NCI-H524 treated with DMSO at 0.1 percent for 48 hours (cell line): ENCODE measurements around the gene KRT80.

Experiments used
- DNase-seq: peaks from one replicate; lab custom pipeline; 2025; lab: John Stamatoyannopoulos, UW

Gene KRT80

DNA sequence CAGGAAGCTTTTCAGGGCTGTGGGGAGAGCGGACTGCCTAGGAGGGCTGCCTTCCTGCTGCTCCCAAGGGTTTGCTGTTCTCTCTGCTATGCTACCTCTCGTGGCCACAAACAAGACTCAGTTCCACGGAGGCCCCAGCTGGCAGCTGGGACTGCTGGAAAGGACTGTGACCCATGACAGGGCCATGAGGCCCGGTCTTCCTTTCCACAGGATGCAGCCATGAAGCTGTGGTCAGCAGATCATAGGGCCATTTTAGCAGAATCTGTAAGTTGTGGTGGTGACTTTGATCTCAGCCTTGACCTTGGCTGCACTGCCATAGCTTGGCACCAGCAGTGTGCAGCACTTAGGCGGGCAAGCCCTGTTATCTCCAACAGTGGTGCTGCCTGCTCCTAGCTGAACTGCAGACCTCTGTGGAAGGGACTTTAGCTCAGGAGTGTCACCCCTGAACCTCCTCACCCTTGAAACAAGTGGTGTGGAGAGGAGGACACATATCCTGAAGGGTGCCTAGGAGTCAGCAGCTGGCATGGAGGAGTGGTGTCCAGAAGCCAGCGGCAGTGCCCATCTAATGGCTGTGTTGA is 12.3 kb downstream of the KRT80 start:
- DNase-seq = no peak

DNA sequence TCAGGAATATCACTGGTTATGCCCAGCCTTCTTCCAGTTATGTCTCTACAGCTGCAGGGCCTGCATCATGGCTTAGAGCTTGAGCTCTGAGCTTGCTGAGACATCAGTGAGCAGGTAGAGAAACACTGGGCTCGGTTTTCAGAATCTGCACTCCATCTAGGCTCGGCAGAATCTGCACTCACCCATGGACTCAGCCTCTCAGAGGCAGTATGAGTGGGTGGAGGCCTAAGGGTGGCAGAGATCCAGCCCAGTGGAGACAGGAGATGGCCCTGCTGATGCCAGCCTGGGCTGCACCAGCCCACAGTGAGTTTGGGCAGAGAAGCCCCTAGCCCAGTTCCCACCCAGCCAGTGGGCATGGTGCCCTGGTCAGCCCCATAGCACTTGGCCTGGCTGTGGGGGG is 12.8 kb downstream of the KRT80 start:
- no peak for DNase-seq

DNA sequence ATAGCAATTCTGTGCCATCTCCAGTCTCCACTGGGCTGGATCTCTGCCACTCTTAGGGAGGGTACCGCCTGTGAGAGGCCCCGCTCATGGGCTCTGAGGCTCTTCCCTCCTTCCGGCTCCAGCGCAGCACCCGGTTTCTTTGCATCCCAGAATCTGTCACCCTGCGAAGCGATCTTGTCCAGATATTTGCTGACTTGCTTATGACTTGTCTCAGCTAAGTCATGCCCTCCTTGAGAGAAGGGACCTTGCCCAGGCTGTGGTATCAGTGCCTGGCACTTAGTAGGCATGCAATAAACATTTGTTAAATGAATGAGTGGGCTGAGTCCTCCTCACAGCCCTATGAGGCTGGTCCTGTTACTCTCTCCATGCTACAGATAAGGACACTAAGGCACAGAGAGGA is 13.4 kb downstream of the KRT80 start:
- no peak for DNase-seq

DNA sequence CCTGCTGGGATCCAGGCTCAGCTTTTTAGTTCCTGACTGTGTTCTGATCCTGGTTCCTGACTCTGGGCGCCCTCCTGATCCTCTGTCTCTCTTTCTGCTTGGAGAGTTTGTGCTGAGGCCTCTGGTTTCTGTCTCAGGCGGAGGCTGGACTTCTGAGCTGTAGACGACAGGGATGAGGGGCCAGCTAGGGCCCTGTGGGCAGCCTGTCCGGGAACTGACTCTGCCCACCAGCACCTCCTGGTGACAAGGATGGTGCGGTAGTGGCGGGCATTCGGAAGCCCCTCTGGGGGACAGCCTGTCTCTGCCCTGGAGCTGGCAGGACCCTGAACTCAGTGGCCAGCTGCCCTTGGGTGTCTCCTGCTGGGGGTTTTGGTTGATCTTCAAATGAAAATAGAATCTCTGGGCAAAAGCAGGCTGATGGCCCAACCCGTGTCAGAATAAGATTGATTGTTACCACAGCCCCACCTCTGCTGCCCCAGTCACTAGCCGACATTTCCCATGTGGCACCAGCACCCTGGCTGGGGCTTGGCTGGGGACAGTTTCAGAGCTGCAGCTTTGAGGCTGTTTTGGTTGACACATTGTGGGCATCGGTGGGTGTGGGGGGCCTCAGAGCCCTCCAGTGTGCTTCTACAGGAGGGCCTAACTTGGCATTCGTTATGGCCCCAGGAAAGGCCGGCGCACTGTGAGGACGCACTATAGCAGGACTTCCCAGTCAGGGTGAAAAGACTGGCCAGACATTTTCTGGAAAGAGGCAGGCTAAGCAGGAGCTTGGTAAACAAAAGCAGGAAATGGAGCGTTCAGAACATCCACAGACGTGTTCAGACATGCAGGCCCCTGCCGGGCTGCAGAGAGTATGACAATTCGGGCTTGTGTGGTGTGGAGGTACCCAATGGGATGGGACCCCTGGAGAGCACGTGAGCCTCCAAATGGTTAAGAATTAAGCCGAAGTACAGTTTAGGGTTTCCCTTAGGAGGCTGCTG is 16.2 kb downstream of the KRT80 start:
- DNase-seq = no peak

DNA sequence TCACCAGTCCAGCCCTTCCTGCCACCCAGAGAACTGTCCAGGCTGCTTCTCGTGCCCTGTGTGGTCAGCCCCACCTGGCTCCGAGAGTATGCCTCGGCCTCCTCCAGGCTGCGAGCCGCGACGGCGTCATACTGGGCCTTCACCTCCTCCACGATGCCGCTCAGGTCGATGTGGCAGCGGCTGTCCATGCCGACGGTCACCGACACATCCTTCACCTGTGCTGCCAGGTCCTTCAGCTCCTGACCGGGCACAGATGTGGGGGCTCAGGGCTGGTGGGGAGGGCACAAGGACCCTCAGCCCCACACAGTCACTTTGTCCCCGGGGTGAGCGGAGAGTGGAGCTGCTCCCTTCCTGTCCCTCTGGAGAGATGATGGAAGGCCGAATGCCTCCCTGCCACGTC is 18.3 kb downstream of the KRT80 start:
- no peak for DNase-seq

DNA sequence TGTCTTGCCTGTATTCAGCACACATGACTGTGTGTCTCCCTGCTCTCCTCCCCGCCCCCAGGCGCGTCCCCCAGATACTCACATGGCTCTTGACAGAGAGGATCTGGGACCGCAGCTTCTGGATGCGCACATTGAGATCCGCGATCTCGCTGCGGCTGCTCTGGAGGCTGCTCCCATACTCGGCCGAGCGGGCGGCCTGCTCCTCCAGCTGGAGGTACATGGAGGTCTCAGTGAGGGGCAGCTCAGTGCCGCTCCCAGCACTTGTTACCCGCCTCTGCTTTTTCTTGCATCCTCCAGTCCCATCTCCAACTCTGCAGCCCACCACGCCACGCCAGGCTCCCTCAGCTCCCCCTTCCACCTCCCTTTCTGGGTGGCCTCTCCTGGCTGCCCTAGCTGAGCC is 18.9 kb downstream of the KRT80 start:
- DNase-seq = no peak

DNA sequence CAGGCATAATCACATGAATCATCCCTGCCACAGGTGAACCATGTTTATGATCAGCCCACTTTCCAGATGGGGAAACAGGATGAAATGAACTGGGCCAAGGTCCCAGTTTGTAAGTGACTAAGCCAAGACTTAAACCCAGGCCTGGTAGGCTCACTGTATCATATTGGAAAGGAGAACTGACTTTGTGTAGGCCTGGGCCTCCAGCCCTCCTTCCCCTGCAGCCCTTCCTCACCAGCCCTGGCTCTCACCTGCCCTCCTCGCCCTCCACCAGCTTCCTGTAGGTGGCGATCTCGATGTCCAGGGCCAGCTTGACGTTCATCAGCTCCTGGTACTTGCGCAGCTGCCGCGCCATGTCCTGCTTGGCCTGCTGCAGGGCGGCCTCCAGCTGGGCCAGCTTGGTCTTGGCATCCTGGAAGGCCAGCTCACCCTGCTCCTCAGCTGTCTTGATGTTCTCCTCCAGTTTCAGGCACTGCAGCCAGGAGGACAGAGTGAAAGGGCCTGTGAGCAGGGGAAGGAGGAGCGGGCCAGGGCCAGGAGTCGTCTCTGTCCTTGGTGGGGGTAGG is 19.8 kb downstream of the KRT80 start:
- DNase-seq = no peak

DNA sequence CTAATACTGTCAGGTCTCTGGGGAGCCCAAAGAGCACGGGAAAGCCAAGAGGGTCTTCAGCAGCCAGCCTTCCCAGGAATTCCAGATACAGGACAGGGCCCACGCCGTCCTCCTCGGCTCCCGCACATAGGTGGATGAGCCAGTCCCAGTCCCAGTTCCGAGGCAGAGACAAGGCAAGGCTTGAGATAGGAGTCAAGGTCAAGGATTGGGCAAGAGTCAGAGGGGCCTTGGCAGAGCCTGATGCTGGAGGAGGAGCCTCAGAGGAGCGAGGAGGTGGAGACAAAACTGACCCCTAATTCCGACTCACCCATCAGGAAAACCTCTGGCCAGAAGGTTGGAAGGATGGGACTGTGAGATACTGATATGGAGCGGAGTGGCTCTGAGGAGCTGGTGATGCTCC is 21.0 kb downstream of the KRT80 start:
- DNase-seq = no peak

DNA sequence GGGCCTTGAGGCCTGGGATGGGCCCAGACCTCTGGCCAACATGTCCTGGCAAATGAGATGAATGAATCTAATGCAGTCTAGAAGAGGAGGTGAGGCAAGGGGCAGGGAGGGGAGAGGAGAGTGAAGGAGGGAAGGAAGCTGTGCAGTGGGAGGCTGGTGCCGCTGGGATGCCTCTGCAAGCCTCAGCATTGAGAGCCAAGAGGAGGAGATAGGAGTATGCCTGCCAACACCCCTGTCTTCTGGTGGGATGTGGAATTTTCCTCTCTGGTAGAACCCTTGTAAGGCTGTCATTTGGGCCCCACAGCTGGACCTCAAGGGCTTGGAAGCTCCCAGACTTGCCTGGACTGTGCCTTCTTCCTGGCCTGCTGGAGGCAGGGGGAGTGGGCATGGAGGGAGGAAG is 21.9 kb downstream of the KRT80 start:
- DNase-seq = no peak

DNA sequence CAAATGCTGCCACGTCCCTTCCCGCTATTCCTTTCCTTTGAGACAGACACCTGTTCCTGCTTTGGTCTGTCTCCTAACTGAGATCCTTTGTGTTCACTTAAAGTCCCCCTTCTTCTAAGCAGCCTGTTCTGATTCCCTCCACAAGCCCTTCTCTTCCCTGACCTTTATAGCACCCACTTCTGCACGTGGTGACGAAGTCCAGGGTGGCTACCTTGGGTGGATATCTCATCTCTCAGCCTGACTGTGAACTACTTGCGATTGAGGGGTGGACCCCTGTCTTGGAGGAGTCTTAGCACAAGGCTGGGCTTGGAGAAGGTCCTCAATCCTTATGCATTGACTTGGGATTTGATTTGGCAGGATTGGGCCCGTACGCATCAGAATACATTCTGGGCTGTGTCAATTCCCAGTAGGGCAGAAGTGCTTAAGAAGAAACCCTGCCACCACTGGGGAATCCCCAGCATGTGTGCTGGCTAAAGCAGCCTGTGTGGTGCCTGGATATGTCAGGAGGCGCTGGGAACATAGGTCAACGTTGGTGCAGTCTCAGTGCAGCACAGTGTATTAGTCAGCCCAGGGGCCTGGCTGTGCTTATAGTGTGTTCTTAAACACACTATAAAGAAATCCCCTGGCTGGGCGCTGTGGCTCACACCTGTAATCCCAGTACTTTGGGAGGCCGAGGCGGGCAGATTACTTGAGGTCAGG is 23.6 kb downstream of the KRT80 start:
- no peak for DNase-seq

DNA sequence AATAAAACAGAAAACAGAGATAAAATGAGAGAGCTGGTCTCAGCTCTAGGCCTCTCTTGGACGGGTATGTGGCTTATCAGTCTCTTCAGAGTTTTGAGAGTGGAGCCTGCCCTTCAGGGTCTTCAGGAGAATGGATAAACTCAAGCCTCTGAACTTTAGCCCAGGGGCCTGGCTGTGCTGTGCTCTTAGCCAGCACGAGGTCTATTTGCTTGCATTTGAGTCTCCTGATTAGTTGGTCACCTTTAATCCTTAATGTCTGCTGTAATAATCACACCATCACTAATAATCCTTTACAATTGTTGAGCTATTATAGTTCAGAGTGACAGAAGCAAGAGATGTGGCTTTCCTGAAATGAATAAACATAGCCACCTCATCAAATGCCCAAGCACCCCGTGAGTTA is 24.3 kb downstream of the KRT80 start:
- no peak for DNase-seq

DNA sequence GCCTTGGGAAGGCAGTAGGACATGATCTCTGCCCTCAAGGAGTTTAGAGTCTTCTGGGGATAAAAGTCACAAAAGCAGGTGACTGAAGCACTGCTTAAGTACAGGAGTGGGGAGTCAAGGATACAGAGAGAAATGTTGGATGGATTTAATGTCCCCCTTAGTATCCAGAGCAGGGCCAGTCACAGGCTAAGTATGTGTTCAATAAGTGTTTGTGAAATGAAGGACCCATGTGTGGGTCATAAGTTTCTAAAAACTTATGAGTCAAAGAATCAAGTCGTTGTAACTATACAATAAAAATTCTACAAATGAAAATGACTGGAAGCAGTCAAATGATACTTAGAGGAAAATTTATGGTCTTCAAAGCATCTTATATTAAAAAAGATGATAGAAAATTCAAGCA is 25.1 kb downstream of the KRT80 start:
- no peak for DNase-seq

DNA sequence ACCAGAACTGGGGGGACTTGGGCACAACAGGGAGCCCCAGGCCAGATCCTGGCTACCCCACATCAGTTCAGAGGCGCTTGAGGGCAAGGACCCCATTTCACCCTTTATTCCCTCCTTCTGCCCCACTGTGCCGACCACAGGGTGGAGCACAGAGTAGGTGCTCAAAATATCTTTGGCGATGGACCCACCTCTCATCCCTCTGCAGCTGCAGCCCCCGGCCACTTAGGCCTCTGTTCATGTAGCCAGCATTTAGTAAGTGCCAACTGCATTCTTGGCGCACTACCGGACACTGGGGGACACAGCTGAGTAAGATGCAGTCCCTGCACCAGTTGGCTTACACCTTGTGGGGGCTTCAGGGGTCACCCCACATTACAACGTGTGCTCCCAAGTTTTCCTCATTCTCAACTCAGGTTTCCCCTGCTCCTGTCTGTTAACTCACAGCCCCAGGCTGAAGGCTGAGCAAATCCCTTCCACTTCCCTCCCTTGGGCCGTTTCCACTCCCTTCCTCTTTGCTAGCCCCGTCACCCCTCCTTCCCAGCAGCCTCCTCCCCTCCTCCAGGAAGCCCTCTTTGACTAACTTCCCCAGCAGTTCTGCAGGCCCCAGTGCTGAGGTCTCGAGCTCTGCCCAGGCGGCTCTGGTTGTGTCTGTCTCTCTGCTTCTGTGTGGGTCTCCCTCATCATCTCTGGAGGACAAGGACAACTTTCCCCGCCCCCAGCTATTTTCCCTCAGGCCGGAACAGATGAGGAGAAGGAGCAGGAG is 26.5 kb downstream of the KRT80 start:
- no peak for DNase-seq

DNA sequence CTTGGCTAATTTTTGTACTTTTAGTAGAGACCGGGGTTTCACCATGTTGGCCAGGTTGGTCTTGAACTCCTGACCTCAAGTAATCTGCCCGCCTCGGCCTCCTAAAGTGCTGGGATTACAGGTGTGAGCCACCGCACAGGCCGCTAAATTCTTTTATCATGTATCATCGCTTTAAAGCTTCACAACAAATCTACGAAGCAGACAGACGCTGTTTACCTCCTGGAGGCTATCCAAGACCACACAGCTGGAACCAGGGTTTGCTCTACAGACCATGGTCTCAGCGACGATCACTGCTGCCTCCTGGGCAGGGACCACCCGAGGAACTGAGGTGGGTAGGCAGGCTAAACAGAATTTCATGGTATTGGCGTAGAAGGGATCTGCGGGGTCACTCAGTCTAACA is 27.2 kb downstream of the KRT80 start:
- no peak for DNase-seq

DNA sequence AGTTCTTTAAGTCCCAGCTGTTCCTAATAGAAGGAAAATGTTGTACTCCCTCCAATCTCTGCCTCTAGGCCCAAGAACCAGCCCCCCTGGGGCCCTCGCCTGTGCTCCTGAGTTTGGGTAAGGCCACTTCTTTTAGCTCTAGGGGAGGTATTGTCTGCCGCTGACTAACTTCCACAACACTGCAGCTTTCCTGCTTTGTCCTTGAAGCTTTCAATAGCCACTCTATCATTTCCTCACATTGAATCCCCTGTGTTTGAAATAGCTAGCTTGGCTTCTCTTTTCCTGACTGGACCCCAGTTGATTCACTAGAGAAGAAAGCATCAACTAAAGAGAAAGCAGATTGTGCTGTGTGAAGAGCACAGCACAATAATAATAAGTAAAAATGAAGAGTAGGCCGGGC is 28.8 kb downstream of the KRT80 start:
- no peak for DNase-seq

DNA sequence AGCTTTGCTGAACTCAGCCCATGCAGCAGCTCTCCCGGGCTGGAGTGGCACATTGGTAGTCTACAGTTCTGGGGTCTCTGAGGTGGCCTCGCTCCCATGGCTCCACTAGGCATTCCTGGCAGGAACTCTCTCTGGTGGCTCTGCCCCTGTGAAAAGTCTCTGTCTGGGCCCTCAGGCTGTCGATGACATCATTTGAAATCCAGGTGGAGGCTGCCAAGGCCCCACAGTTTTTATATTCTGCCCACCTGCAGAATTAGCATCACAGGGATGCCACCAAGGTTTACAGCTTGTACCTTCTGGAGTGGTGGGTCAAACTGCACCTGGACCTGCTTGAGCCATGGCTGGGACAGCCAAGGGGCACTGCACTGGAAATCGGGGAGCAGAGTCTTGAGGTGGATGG is 31.6 kb downstream of the KRT80 start:
- no peak for DNase-seq

DNA sequence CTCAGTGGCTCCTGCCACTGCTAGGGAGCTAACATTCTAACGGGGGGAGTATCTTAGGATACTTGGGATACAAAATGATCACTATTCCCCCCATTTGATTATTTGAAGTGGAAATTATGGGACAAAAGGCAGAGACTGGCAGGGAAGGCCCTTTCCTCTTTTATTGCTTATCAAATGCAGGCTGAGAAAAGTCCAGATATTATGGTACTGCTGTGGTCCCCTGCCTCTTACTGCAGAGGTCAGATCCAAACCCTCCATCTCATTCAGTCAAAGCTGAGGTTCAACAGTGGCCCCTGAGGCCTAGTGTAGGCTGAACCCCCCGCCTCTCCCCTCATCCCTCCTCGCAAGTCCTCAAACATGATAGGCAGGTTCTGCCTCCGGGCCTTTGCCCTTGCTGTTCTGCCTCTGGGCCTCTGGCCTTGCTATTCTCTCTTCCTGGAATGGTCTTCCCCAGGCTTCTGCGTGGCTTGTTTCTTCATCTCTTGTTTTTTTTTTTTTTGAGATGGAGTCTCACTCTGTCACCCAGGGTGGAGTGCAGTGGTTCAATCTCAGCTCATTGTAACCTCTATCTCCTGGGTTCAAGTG is 34.2 kb downstream of the KRT80 start:
- no peak for DNase-seq

DNA sequence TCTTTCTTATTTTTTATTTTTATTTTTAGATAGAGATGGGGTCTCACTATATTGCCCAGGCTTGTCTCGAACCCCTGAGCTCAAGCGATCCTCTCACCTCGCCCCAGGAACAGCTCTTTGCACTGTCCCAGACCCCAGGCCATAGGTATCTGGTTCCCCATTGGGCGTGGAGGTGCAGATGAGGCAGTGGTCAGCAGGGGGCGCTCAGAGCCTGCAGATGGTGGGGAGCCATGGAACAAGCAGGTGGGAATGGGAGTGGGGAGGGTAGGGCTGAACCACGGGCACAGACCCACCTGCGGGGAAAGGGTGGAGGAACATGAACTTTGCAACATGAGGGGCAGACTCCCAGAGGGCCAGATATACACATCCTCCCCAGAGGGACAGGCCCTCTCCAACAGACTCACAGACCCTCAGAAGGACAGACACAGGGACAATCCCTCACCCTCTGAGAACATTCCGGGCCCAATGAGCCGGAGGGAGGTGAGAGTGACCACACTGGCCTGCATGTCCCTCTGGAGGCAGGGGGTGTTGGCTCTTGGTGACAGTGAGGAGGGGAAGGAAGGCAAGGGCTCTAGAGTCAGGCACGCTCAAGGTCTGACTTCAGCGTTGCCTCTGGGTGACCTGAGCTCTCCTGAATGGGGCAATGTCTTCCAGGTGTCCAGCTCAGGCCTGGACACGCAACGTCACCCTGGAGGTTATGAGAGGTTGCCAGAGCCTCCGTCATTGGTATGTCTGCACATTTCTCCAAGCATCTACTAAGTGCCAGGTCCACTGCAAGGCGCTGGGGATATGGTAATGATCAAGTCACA is 34.9 kb downstream of the KRT80 start:
- no peak for DNase-seq

DNA sequence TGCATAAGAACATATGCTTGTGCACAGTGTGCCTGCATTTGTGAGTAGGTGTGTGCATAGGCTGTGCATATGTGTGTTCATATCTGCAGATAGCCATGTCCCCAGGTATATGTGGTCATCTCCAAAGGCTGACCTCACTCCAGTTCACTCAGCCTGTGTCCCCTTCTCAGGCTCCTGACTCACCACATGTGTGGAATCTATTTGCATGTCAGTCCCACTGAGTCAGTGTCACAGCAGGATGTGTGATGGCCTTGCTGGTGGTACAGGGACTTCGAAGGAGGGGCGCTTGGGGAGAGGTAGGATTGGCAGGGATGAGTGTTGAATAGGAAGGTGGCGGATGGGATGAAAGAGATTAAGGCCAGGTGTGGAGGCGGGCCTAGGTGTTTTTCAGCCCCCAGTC is 35.5 kb downstream of the KRT80 start:
- no peak for DNase-seq

DNA sequence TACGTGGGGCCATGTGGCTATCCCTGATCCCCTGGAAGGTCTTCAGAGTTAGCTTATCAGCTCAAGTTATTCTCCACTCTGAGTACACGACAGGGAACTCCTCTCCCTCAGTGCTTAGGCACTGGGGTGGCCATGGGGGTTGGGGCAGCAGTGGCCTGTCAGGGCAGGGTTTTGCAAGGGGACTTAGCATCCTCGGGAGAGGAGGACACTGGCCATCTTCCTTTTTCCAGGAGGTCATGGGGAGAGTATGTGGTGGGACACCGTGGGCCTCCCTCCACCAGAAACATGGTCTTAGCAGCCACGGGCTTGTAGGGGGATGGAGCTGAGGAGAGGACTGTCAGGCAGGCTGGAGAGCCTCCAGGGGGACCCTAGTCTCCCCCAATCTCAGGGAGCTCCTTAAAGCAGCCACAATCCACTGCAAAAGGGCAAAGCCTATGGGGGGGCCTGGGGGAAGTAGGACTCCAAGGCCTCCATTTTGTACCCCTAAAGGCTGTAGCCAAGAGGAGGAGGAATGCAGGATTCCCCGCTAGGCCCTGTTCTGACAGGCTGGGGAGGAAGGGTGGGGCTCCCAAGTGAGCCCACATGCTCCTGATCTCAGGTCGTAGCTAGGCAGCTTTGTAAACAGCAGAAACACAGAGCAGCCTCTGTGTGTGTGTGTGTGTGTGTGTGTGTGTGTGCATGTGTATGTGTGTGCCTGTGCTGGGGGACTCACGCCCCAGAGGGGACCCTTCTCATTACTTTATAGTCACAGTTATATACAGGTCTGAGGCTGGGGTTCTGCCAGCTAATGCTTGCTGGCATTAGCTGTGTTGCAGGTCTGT is 36.6 kb downstream of the KRT80 start:
- DNase-seq = no peak
